Stomach (tissue), 4 donors: ENCODE data around the gene BMAL2.

Source experiments
- CTCF ChIP-seq, 7 experiments: fragments of 450-650 bp in 4 of 7; fragments of 200-600 bp in 3 of 7; sonication (generic) in 3 of 7; IDR thresholded peaks; one replicate each; pipeline ENCODE4 v1.5.1; 2016 to 2019; ENCODE audit warnings: antibody characterized with exemption in 7 of 7, control low read depth in 2 of 7, mild to moderate bottlenecking in 1 of 7
- EP300 ChIP-seq: sonication (generic); formaldehyde crosslinking; IDR thresholded peaks from one replicate; pipeline ENCODE4 v1.6.1; 2017; ENCODE audit warnings: antibody characterized with exemption
- POLR2A ChIP-seq, 4 donors: fragments of 450-650 bp; IDR thresholded peaks; one replicate each; pipeline ENCODE4 v1.6.1; 2016; ENCODE audit warnings: antibody characterized with exemption in 4 of 4, control low read depth in 2 of 4, mild to moderate bottlenecking in 1 of 4, moderate library complexity in 1 of 4
- POLR2AphosphoS5 ChIP-seq, 3 donors: sonication (generic); formaldehyde crosslinking; IDR thresholded peaks; one replicate each; pipeline ENCODE4 v1.6.1; 2016; ENCODE audit warnings: antibody characterized with exemption in 3 of 3

- TF ChIP-seq POLR2AphosphoS5 (IDR thresholded peaks at IDR 0.05) (no peak), CTCF (IDR thresholded peaks at IDR 0.05) (no peak), EP300 (no peak), POLR2A (IDR thresholded peaks at IDR 0.05) (no peak)
Observed at GRCh38 chr12:27359578-27360340, 27.1 kb downstream of the BMAL2 start.
